Caco-2 (cell line): ENCODE measurements around the gene TBC1D10B. TPM values are rescaled to one million over a fixed set of nuclear protein-coding genes. Genes with fewer than 3 reads are reported as not detected.
"Not testable (repeated sequence)": the region's sequence is repeated elsewhere in the genome, so short reads cannot be mapped to it uniquely, and the experiment has no call there.

Source experiments
- BruUV-seq: library from RNA; stranded (reverse); fragments of 400-500 nt; replicated peaks from 2 replicates; lab custom pipeline; 2021; lab: Mats Ljungman, UMichigan
- CTCF ChIA-PET: fragments of 300-600 bp; sonication (Branson Sonifier 250); formaldehyde crosslinking; loops from one replicate; lab custom pipeline; 2022; ENCODE audit warnings: antibody characterized with exemption; lab: Charles Lee
- POLR2A ChIA-PET: fragments of 300-600 bp; sonication (Branson Sonifier 250); formaldehyde crosslinking; loops from one replicate; lab custom pipeline; 2022; ENCODE audit warnings: antibody characterized with exemption; lab: Charles Lee
- DNase-seq, 2 experiments: peaks; one replicate each; pipeline versions ENCODE4 v3.0.0 to v3.0.0-alpha.2; 2020 to 2022
- H3K27me3 ChIP-seq: replicated peaks from 2 replicates; pipeline ENCODE4 v1.6.0; 2011; ENCODE audit warnings: low read length; ENCODE audit not compliant: control insufficient read depth, insufficient read depth
- H3K36me3 ChIP-seq: 2 replicates; pipeline ENCODE4 v1.5.1; 2011; ENCODE audit warnings: low read length; ENCODE audit not compliant: control insufficient read depth, insufficient read depth
- H3K4me1 ChIP-seq: fragments of 250-450 bp; sonication (Bioruptor Pico); 2 replicates; pipeline ENCODE4 v1.5.1; 2020; ENCODE audit warnings: mild to moderate bottlenecking
- H3K4me3 ChIP-seq: 2 replicates; pipeline ENCODE4 v1.5.1; 2011; ENCODE audit warnings: low read depth, mild to moderate bottlenecking, control low read depth, low read length
- H3K9me3 ChIP-seq: fragments of 250-450 bp; sonication (Bioruptor Pico); 2 replicates; pipeline ENCODE4 v1.5.1; 2020; ENCODE audit warnings: mild to moderate bottlenecking, moderate library complexity
- H3K27ac Mint-ChIP-seq: one replicate; pipeline ENCODE4 v1.8.0; 2022; ENCODE audit warnings: mixed read lengths; ENCODE audit not compliant: unreplicated experiment
- H3K27me3 Mint-ChIP-seq: one replicate; pipeline ENCODE4 v1.8.0; 2022; ENCODE audit warnings: mixed read lengths; ENCODE audit not compliant: insufficient read depth, unreplicated experiment
- H3K36me3 Mint-ChIP-seq: one replicate; pipeline ENCODE4 v1.8.0; 2022; ENCODE audit warnings: mild to moderate bottlenecking, mixed read lengths; ENCODE audit not compliant: insufficient read depth, unreplicated experiment
- H3K4me1 Mint-ChIP-seq: one replicate; pipeline ENCODE4 v1.8.0; 2022; ENCODE audit warnings: low read depth, mixed read lengths; ENCODE audit not compliant: unreplicated experiment
- H3K4me3 Mint-ChIP-seq: one replicate; pipeline ENCODE4 v1.8.0; 2022; ENCODE audit warnings: mild to moderate bottlenecking, moderate library complexity, mixed read lengths; ENCODE audit not compliant: unreplicated experiment
- H3K9me3 Mint-ChIP-seq: one replicate; pipeline ENCODE4 v1.8.0; 2022; ENCODE audit warnings: mixed read lengths; ENCODE audit not compliant: unreplicated experiment
- CTCF ChIP-seq, 2 experiments: fragments of 200-600 bp in 1 of 2; IDR thresholded peaks; 1 replicate in 1 of 2; 2 replicates in 1 of 2; pipeline versions ENCODE4 v1.5.1 to v1.8.0; 2011 to 2022; ENCODE audit warnings: antibody characterized with exemption in 1 of 2, control low read depth in 1 of 2, inconsistent platforms in 1 of 2, low read depth in 1 of 2, low read length in 1 of 2, mild to moderate bottlenecking in 1 of 2, moderate library complexity in 1 of 2; ENCODE audit not compliant: insufficient read depth in 1 of 2, severe bottlenecking in 1 of 2, unreplicated experiment in 1 of 2
- intact Hi-C: fragments of 100-400 bp; cut with micrococcal nuclease; formaldehyde crosslinking; loops from one replicate; pipeline ENCODE4 v1.10.0; 2022; ENCODE audit not compliant: unreplicated experiment
- total RNA-seq: library from RNA; stranded (reverse); gene quantifications from 2 replicates; pipeline ENCODE4 v1.2.3, GENCODE V29; 2022

TBC1D10B gene
- total RNA-seq, 1 experiment from 2014 or later = 36.9 TPM

- CTCF ChIA-PET = interaction anchor here (1.1 to 1.4 kb wide), 5 partner anchors 14 to 74 kb away, joined by 3 to 4 read pairs (median 4); no protein-coding TSS in a partner anchor
- peak in 1 of 2 experiments; percentile 26 for TF ChIP-seq CTCF (IDR thresholded peaks at IDR 0.05; ENCODE audit: insufficient read depth in 1 of 2, low read depth in 1 of 2, low read length in 1 of 2, severe bottlenecking in 1 of 2, unreplicated experiment in 1 of 2)
- Histone ChIP-seq H3K36me3 (no peaks in the 10 kb centered on the region), H3K27me3 (no peaks in the 10 kb centered on the region), H3K9me3 (no peaks in the 10 kb centered on the region), H3K4me3 (peak overlapping the region; percentile 46), H3K4me1 (no peaks in the 10 kb centered on the region)
- Mint-ChIP-seq H3K36me3 (peaks cover 16% of the 10 kb centered on the region), H3K27ac (peak overlapping the region; percentile 94), H3K4me1 (peaks cover 8% of the 10 kb centered on the region), H3K9me3 (no peaks in the 10 kb centered on the region), H3K27me3 (no peaks in the 10 kb centered on the region), H3K4me3 (peak overlapping the region; percentile 93)
- POLR2A ChIA-PET = interaction anchor here (1.0 to 1.4 kb wide), 3 partner anchors 35 to 260 kb away, joined by 4 to 15 read pairs (median 5); partner anchors contain the start of gene PPP4C
- peak in 1 of 2 experiments; percentile 48 for DNase-seq
- BruUV-seq = TSS peak; percentile 63
- intact Hi-C loops = loop anchor here (2.0 kb wide), 1 partner anchor 19 kb away; the partner anchor contains the start of gene CD2BP2
Measured at GRCh38 chr16:30335598-30336474, 34.5 kb downstream of the TBC1D10B start.

GRCh38 chr16:30335028-30335597, 35.2 kb downstream of the TBC1D10B start:
- peak; percentile 83 to 86 for DNase-seq
- not testable (repeated sequence) for H3K27me3 ChIP-seq, H3K4me1 Mint-ChIP-seq, H3K9me3 ChIP-seq, BruUV-seq, H3K27me3 Mint-ChIP-seq, H3K9me3 Mint-ChIP-seq, H3K36me3 ChIP-seq, H3K4me1 ChIP-seq
- peak overlapping the region; percentile 93 for H3K4me3 Mint-ChIP-seq
- intact Hi-C loops = loop anchor here (2.0 kb wide), 1 partner anchor 20 kb away; the partner anchor contains the start of gene CD2BP2
- CTCF ChIA-PET = interaction anchor here (0.6 to 1.4 kb wide), 7 partner anchors 15 to 259 kb away, joined by 3 to 6 read pairs (median 4); no protein-coding TSS in a partner anchor
- POLR2A ChIA-PET = interaction anchor here (0.6 to 1.4 kb wide), 6 partner anchors 11 to 362 kb away, joined by 3 to 15 read pairs (median 6); partner anchors contain the start of gene PPP4C
- H3K4me3 ChIP-seq = peak overlapping the region; percentile 88
- peaks cover 16% of the 10 kb centered on the region for H3K36me3 Mint-ChIP-seq
- H3K27ac Mint-ChIP-seq = peak overlapping the region; percentile 94

- H3K36me3 Mint-ChIP-seq = peaks cover 16% of the 10 kb centered on the region
- H3K36me3 ChIP-seq, H3K4me1 Mint-ChIP-seq, BruUV-seq, H3K4me1 ChIP-seq, H3K9me3 ChIP-seq, H3K9me3 Mint-ChIP-seq, H3K27me3 Mint-ChIP-seq, H3K27me3 ChIP-seq: not testable (repeated sequence)
- H3K27ac Mint-ChIP-seq = peak overlapping the region; percentile 94
- CTCF ChIA-PET = interaction anchor here (0.6 to 1.4 kb wide), 5 partner anchors 35 to 258 kb away, joined by 3 to 6 read pairs (median 4); no protein-coding TSS in a partner anchor
- intact Hi-C loops = loop anchor here (2.0 kb wide), 1 partner anchor 20 kb away; the partner anchor contains the start of gene CD2BP2
- DNase-seq = peak; percentile 83 to 91
- H3K4me3 Mint-ChIP-seq = peak overlapping the region; percentile 93
- H3K4me3 ChIP-seq = peak overlapping the region; percentile 88
- POLR2A ChIA-PET = interaction anchor here (0.6 to 1.4 kb wide), 5 partner anchors 11 to 363 kb away, joined by 3 to 15 read pairs (median 6); partner anchors contain the start of gene PPP4C
Measured at GRCh38 chr16:30334473-30334989, 35.8 kb downstream of the TBC1D10B start.

GRCh38 chr16:30324220-30324619, 46.1 kb downstream of the TBC1D10B start:
- H3K4me1 Mint-ChIP-seq, H3K27me3 ChIP-seq, H3K4me3 ChIP-seq, H3K4me1 ChIP-seq, DNase-seq, H3K36me3 ChIP-seq, CTCF ChIA-PET, intact Hi-C loops, H3K4me3 Mint-ChIP-seq, H3K27ac Mint-ChIP-seq, H3K36me3 Mint-ChIP-seq, H3K27me3 Mint-ChIP-seq, POLR2A ChIA-PET, H3K9me3 ChIP-seq, BruUV-seq, H3K9me3 Mint-ChIP-seq: not testable (repeated sequence)

GRCh38 chr16:30318647-30319046, 51.6 kb downstream of the TBC1D10B start:
- H3K27me3 ChIP-seq, intact Hi-C loops, BruUV-seq, H3K36me3 ChIP-seq, H3K27ac Mint-ChIP-seq, POLR2A ChIA-PET, H3K36me3 Mint-ChIP-seq, H3K9me3 Mint-ChIP-seq, CTCF ChIA-PET, H3K4me3 ChIP-seq, DNase-seq, H3K4me1 ChIP-seq, H3K4me3 Mint-ChIP-seq, H3K4me1 Mint-ChIP-seq, H3K9me3 ChIP-seq, H3K27me3 Mint-ChIP-seq: not testable (repeated sequence)
